ENCODE measurements around the gene ULBP2.
"Not testable (repeated sequence)": the region's sequence is repeated elsewhere in the genome, so short reads cannot be mapped to it uniquely, and the experiment has no call there.

Gene ULBP2

GRCh38 chr6:149919834-149920225 is 22.0 kb upstream of the ULBP2 start:
- DNase-seq: no peak
- H3K9ac ChIP-seq (ENCODE audit: low read length): no peak overlapping the region
- no peak overlapping the region for H3K4me3 ChIP-seq (ENCODE audit: low read length)
- no peaks in the 10 kb centered on the region for H3K9me3 ChIP-seq (replicated peaks; ENCODE audit: insufficient read depth, low read length)
- TF ChIP-seq EZH2 (optimal IDR thresholded peaks at IDR 0.05; ENCODE audit: low read depth, low read length): no peak
- no peak for TF ChIP-seq EZH2phosphoT487 (IDR thresholded peaks at IDR 0.05; ENCODE audit: low read length)
- TF ChIP-seq CTCF (IDR thresholded peaks at IDR 0.05; ENCODE audit: low read length): no peak
- peaks cover 82% of the 10 kb centered on the region for H3K27me3 ChIP-seq (replicated peaks; ENCODE audit: insufficient read depth, low read length)
- H3K9me2 ChIP-seq (replicated peaks; ENCODE audit: insufficient read depth, low read length): no peaks in the 10 kb centered on the region
- H3K4me1 ChIP-seq (ENCODE audit: low read length): no peaks in the 10 kb centered on the region
- H3K27ac ChIP-seq (ENCODE audit: low read length): no peak overlapping the region
- H3K4me2 ChIP-seq (ENCODE audit: low read depth, low read length): no peak overlapping the region
- no peaks in the 10 kb centered on the region for H4K20me1 ChIP-seq (ENCODE audit: insufficient read depth, low read length)
- H3K79me2 ChIP-seq (ENCODE audit: low read length): no peaks in the 10 kb centered on the region
- no peaks in the 10 kb centered on the region for H3F3A ChIP-seq (ENCODE audit: insufficient read depth, low read length)
- no peak overlapping the region for H2AFZ ChIP-seq (ENCODE audit: low read length)
- no peaks in the 10 kb centered on the region for H3K36me3 ChIP-seq (replicated peaks; ENCODE audit: insufficient read depth, low read length)

- H3K9me2 ChIP-seq (replicated peaks; ENCODE audit: insufficient read depth, low read length): no peaks in the 10 kb centered on the region
Measured at GRCh38 chr6:149921361-149921760, 20.5 kb upstream of the ULBP2 start.

GRCh38 chr6:149922091-149922490 is 19.7 kb upstream of the ULBP2 start:
- H3K9ac ChIP-seq (ENCODE audit: low read length); H3K27ac ChIP-seq (ENCODE audit: low read length); DNase-seq; H3K36me3 ChIP-seq (replicated peaks; ENCODE audit: insufficient read depth, low read length); H3K4me1 ChIP-seq (ENCODE audit: low read length); H3K9me3 ChIP-seq (replicated peaks; ENCODE audit: insufficient read depth, low read length); H2AFZ ChIP-seq (ENCODE audit: low read length); H3K4me2 ChIP-seq (ENCODE audit: low read depth, low read length); H3K79me2 ChIP-seq (ENCODE audit: low read length); H3K4me3 ChIP-seq (ENCODE audit: low read length); H3K9me2 ChIP-seq (replicated peaks; ENCODE audit: insufficient read depth, low read length); H4K20me1 ChIP-seq (ENCODE audit: insufficient read depth, low read length); H3F3A ChIP-seq (ENCODE audit: insufficient read depth, low read length): not testable (repeated sequence)
- peaks cover 81% of the 10 kb centered on the region for H3K27me3 ChIP-seq (replicated peaks; ENCODE audit: insufficient read depth, low read length)

More at GRCh38 chr6:149921361-149921760, 20.5 kb upstream of the ULBP2 start:
- Histone ChIP-seq H3K4me3 (ENCODE audit: low read length) (no peak overlapping the region), H2AFZ (ENCODE audit: low read length) (no peak overlapping the region), H3K36me3 (replicated peaks; ENCODE audit: insufficient read depth, low read length) (no peaks in the 10 kb centered on the region), H4K20me1 (ENCODE audit: insufficient read depth, low read length) (no peaks in the 10 kb centered on the region), H3K4me2 (ENCODE audit: low read depth, low read length) (no peak overlapping the region), H3K9me3 (replicated peaks; ENCODE audit: insufficient read depth, low read length) (no peaks in the 10 kb centered on the region), H3K27ac (ENCODE audit: low read length) (no peak overlapping the region), H3F3A (ENCODE audit: insufficient read depth, low read length) (no peaks in the 10 kb centered on the region), H3K4me1 (ENCODE audit: low read length) (no peaks in the 10 kb centered on the region), H3K27me3 (replicated peaks; ENCODE audit: insufficient read depth, low read length) (peaks cover 80% of the 10 kb centered on the region), H3K9ac (ENCODE audit: low read length) (no peak overlapping the region), H3K79me2 (ENCODE audit: low read length) (no peaks in the 10 kb centered on the region)
- TF ChIP-seq EZH2phosphoT487 (IDR thresholded peaks at IDR 0.05; ENCODE audit: low read length): no peak
- DNase-seq: no peak

- TF ChIP-seq CTCF (IDR thresholded peaks at IDR 0.05; ENCODE audit: low read length) (no peak), EZH2phosphoT487 (IDR thresholded peaks at IDR 0.05; ENCODE audit: low read length) (no peak), EZH2 (optimal IDR thresholded peaks at IDR 0.05; ENCODE audit: low read depth, low read length) (no peak)
- Histone ChIP-seq H3K36me3 (replicated peaks; ENCODE audit: insufficient read depth, low read length) (no peaks in the 10 kb centered on the region), H3F3A (ENCODE audit: insufficient read depth, low read length) (no peaks in the 10 kb centered on the region), H3K27ac (ENCODE audit: low read length) (no peak within 1 kb of the TSS), H3K27me3 (replicated peaks; ENCODE audit: insufficient read depth, low read length) (peaks cover 79% of the 10 kb centered on the region), H2AFZ (ENCODE audit: low read length) (no peak within 1 kb of the TSS), H3K9me2 (replicated peaks; ENCODE audit: insufficient read depth, low read length) (no peaks in the 10 kb centered on the region), H3K9ac (ENCODE audit: low read length) (no peak within 1 kb of the TSS), H3K79me2 (ENCODE audit: low read length) (no peaks in the 10 kb centered on the region), H3K9me3 (replicated peaks; ENCODE audit: insufficient read depth, low read length) (no peaks in the 10 kb centered on the region), H3K4me2 (ENCODE audit: low read depth, low read length) (no peak within 1 kb of the TSS), H4K20me1 (ENCODE audit: insufficient read depth, low read length) (no peaks in the 10 kb centered on the region), H3K4me3 (ENCODE audit: low read length) (no peak within 1 kb of the TSS), H3K4me1 (ENCODE audit: low read length) (no peaks in the 10 kb centered on the region)
- DNase-seq: peak; percentile 22
Measured at GRCh38 chr6:149922642-149923326, 19.0 kb upstream of the ULBP2 start, which contains the start of gene RAET1G. TSS of gene RAET1G (minus strand) at chr6:149923121. CDS start at chr6:149923010, 111 bp downstream.
